PFSK-1 (cell line): ENCODE data around the gene HDAC4.

Experiments
- FOXP2 ChIP-seq: optimal IDR thresholded peaks from 2 replicates; pipeline ENCODE3; 2011; ENCODE audit warnings: borderline replicate concordance, control low read depth, inconsistent platforms; ENCODE audit not compliant: insufficient read depth; ENCODE audit errors: extremely low read length, extremely low read depth
- POLR2AphosphoS5 ChIP-seq: IDR thresholded peaks from 2 replicates; pipeline ENCODE4 v1.6.1; 2012; ENCODE audit warnings: low read depth, mild to moderate bottlenecking, control low read depth, low read length, moderate library complexity

DNA sequence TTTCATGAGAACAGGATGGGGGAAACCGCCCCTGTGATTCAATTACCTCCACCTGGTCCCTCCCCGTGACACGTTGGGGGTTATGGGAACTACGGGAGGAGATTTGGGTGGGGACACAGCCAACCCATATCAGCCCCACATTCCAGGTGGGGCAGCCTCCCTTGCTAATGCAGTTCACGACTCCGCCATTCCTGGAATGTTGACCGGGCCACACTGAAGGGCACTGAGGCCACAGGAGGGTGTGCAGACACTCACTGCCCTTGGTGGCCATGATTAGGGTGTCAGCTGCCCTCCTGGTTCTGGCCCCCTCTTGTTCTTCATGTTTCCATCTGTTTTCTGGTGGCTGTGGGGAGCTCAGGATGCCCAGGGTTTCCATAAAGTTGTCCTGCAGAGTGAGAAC lies 376.6 kb downstream of the HDAC4 start:
- TF ChIP-seq POLR2AphosphoS5 (no peak), FOXP2 (no peak)
